ENCODE measurements around the gene TEX10.

DNA sequence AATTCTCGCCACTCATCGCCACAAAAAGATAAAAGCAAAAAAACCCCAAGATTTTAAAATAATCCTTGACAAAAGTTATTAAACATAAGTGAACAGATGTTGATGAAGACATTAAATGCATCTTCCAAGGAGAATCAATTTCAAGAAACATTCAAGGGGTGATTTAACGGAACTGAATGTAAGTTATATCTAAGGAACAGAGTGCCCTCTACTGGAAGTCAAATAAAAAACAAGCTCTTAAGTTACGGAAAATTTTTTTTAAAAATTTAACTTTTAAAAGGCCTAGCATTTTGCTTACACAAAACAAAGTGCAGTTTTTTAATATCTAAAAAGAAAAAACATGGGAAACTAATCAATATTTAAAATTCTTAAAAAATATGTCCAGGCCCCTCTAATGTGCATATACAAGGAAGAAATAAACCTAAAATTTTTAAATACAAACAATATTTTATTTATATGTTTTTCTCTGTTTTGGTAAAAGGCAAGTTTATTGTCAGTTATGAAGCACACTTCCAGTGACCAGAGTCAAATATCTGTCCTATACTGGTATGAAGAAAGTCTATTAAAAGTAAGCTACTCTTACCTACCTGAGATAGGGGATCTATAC lies 28.0 kb downstream of the TEX10 start:
- TF ChIP-seq, protein P1, sequence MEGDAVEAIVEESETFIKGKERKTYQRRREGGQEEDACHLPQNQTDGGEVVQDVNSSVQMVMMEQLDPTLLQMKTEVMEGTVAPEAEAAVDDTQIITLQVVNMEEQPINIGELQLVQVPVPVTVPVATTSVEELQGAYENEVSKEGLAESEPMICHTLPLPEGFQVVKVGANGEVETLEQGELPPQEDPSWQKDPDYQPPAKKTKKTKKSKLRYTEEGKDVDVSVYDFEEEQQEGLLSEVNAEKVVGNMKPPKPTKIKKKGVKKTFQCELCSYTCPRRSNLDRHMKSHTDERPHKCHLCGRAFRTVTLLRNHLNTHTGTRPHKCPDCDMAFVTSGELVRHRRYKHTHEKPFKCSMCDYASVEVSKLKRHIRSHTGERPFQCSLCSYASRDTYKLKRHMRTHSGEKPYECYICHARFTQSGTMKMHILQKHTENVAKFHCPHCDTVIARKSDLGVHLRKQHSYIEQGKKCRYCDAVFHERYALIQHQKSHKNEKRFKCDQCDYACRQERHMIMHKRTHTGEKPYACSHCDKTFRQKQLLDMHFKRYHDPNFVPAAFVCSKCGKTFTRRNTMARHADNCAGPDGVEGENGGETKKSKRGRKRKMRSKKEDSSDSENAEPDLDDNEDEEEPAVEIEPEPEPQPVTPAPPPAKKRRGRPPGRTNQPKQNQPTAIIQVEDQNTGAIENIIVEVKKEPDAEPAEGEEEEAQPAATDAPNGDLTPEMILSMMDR (IDR thresholded peaks at IDR 0.05): peak in 6 of 7 experiments; percentile 36 to 43 (median 42)
- TF ChIP-seq POLR2A (IDR thresholded peaks at IDR 0.05): no peak

All from body of pancreas (tissue), 4 donors.